IMR-90 (cell line): ENCODE data around the gene HSD3B2. TPM values are rescaled to one million over a fixed set of nuclear protein-coding genes. Genes with fewer than 3 reads are reported as not detected.

Source experiments
- ATAC-seq: fragments of 200-7000 bp; cut with Tn5 transposase; 2 replicates; pipeline ENCODE4 v1.9.1; 2020; ENCODE audit warnings: low read depth, mild to moderate bottlenecking, moderate library complexity
- BruUV-seq: library from RNA; stranded (reverse); fragments of 400-500 nt; replicated peaks from 2 replicates; lab custom pipeline; 2021; lab: Mats Ljungman, UMichigan
- CTCF ChIA-PET: fragments of 300-600 bp; formaldehyde crosslinking; extraction: SDS; loops from one replicate; lab custom pipeline; 2021; ENCODE audit warnings: antibody characterized with exemption; lab: Yijun Ruan, JAX
- POLR2A ChIA-PET: fragments of 300-600 bp; sonication (Branson Sonifier 250); formaldehyde crosslinking; loops from one replicate; lab custom pipeline; 2022; ENCODE audit warnings: antibody characterized with exemption; ENCODE audit not compliant: unreplicated experiment; lab: Charles Lee
- DNase-seq: peaks from one replicate; pipeline ENCODE4 v3.0.0; 2013
- H2AFZ ChIP-seq: replicated peaks from 2 replicates; pipeline ENCODE3; 2013; ENCODE audit warnings: low read length, mild to moderate bottlenecking; ENCODE audit not compliant: poor library complexity
- H2AK5ac ChIP-seq: 2 replicates; pipeline ENCODE4 v1.6.1; 2013; ENCODE audit warnings: low read depth, low read length, inconsistent platforms
- H2AK9ac ChIP-seq: replicated peaks from 2 replicates; pipeline ENCODE3; 2013; ENCODE audit warnings: mild to moderate bottlenecking, low read depth, low read length, moderate library complexity; ENCODE audit not compliant: poor library complexity
- H2BK120ac ChIP-seq: 2 replicates; pipeline ENCODE4 v1.6.1; 2013; ENCODE audit warnings: low read depth, low read length, inconsistent platforms
- H2BK15ac ChIP-seq: 3 replicates; pipeline ENCODE4 v1.6.1; 2013; ENCODE audit warnings: low read depth, low read length, inconsistent platforms
- H2BK20ac ChIP-seq: 2 replicates; pipeline ENCODE4 v1.6.1; 2013; ENCODE audit warnings: low read depth, mild to moderate bottlenecking, inconsistent platforms, low read length, moderate library complexity
- H2BK5ac ChIP-seq: 2 replicates; pipeline ENCODE4 v1.6.1; 2013; ENCODE audit warnings: mild to moderate bottlenecking, low read depth, low read length, inconsistent platforms; ENCODE audit not compliant: poor library complexity, severe bottlenecking
- H3K14ac ChIP-seq: replicated peaks from 2 replicates; pipeline ENCODE4 v1.6.1; 2013; ENCODE audit warnings: low read depth, low read length, inconsistent platforms
- H3K18ac ChIP-seq: 2 replicates; pipeline ENCODE4 v1.6.1; 2013; ENCODE audit warnings: low read depth, low read length, control low read depth
- H3K23ac ChIP-seq: 2 replicates; pipeline ENCODE4 v1.6.1; 2013; ENCODE audit warnings: low read depth, low read length, inconsistent platforms
- H3K27ac ChIP-seq: 2 replicates; pipeline ENCODE4 v1.5.1; 2013; ENCODE audit warnings: mild to moderate bottlenecking, control low read depth, low read length; ENCODE audit not compliant: insufficient read depth
- H3K27me3 ChIP-seq: 2 replicates; pipeline ENCODE4 v1.6.1; 2013; ENCODE audit warnings: low read length; ENCODE audit not compliant: control insufficient read depth, insufficient read depth
- H3K36me3 ChIP-seq: 2 replicates; pipeline ENCODE4 v1.6.1; 2013; ENCODE audit warnings: low read length, mixed read lengths; ENCODE audit not compliant: control insufficient read depth, insufficient read depth
- H3K4ac ChIP-seq: 2 replicates; pipeline ENCODE4 v1.6.1; 2013; ENCODE audit warnings: low read depth, low read length, inconsistent platforms
- H3K4me1 ChIP-seq: 2 replicates; pipeline ENCODE4 v1.6.1; 2013; ENCODE audit warnings: low read length, mixed read lengths; ENCODE audit not compliant: control insufficient read depth, insufficient read depth
- H3K4me2 ChIP-seq: 2 replicates; pipeline ENCODE4 v1.6.1; 2013; ENCODE audit warnings: low read depth, mild to moderate bottlenecking, control low read depth, low read length, moderate library complexity
- H3K4me3 ChIP-seq: 2 replicates; pipeline ENCODE4 v1.5.1; 2013; ENCODE audit warnings: low read depth, mild to moderate bottlenecking, control low read depth, low read length, moderate library complexity; ENCODE audit not compliant: insufficient read depth
- H3K56ac ChIP-seq: 2 replicates; pipeline ENCODE4 v1.6.1; 2013; ENCODE audit warnings: low read length, inconsistent platforms; ENCODE audit not compliant: insufficient read depth; ENCODE audit errors: extremely low read depth
- H3K79me1 ChIP-seq, 2 experiments: 2 replicates each; pipeline ENCODE4 v1.6.1; 2013; ENCODE audit warnings: low read length in 2 of 2, inconsistent platforms in 1 of 2, low read depth in 1 of 2
- H3K9ac ChIP-seq: 2 replicates; pipeline ENCODE4 v1.6.1; 2013; ENCODE audit warnings: low read depth, low read length, control low read depth
- H3K9me1 ChIP-seq: 2 replicates; pipeline ENCODE4 v1.6.1; 2013; ENCODE audit warnings: low read length, inconsistent platforms; ENCODE audit not compliant: insufficient read depth
- H3K9me3 ChIP-seq: 2 replicates; pipeline ENCODE4 v1.6.1; 2013; ENCODE audit warnings: low read length; ENCODE audit not compliant: control insufficient read depth, insufficient read depth
- H4K20me1 ChIP-seq: 2 replicates; pipeline ENCODE4 v1.6.1; 2013; ENCODE audit warnings: low read length, inconsistent platforms; ENCODE audit not compliant: insufficient read depth
- H4K5ac ChIP-seq: 2 replicates; pipeline ENCODE4 v1.6.1; 2013; ENCODE audit warnings: mild to moderate bottlenecking, low read depth, low read length, control low read depth
- H4K8ac ChIP-seq, 2 experiments: 2 replicates each; pipeline ENCODE4 v1.6.1; 2013; ENCODE audit warnings: low read depth in 2 of 2, low read length in 2 of 2, control low read depth in 1 of 2, inconsistent platforms in 1 of 2
- H4K91ac ChIP-seq: 2 replicates; pipeline ENCODE4 v1.6.1; 2013; ENCODE audit warnings: low read depth, low read length, inconsistent platforms; ENCODE audit not compliant: insufficient read depth
- BHLHE40 ChIP-seq: fragments of 150-350 bp; IDR thresholded peaks from 2 replicates; pipeline ENCODE4 v1.6.1; 2016; ENCODE audit warnings: mild to moderate bottlenecking, low read depth, low read length
- CEBPB ChIP-seq: IDR thresholded peaks from 2 replicates; pipeline ENCODE4 v1.6.1; 2012; ENCODE audit warnings: low read depth, low read length, improper control_type of control experiment
- CHD1 ChIP-seq: IDR thresholded peaks from 2 replicates; pipeline ENCODE4 v1.6.1; 2012; ENCODE audit warnings: low read depth, low read length, improper control_type of control experiment
- ELK1 ChIP-seq: fragments of 150-350 bp; IDR thresholded peaks from 2 replicates; pipeline ENCODE4 v1.6.1; 2016; ENCODE audit warnings: low read depth, mild to moderate bottlenecking, low read length, moderate library complexity, borderline replicate concordance
- FOS ChIP-seq: fragments of 150-350 bp; IDR thresholded peaks from 2 replicates; pipeline ENCODE4 v1.6.1; 2016; ENCODE audit warnings: low read depth, low read length
- MAFK ChIP-seq: IDR thresholded peaks from 2 replicates; pipeline ENCODE4 v1.6.1; 2012; ENCODE audit warnings: low read depth, low read length, improper control_type of control experiment
- MAZ ChIP-seq: IDR thresholded peaks from 2 replicates; pipeline ENCODE4 v1.6.1; 2012; ENCODE audit warnings: low read depth, mild to moderate bottlenecking, low read length, improper control_type of control experiment, moderate library complexity, borderline replicate concordance
- MXI1 ChIP-seq: IDR thresholded peaks from 2 replicates; pipeline ENCODE4 v1.6.1; 2012; ENCODE audit warnings: low read depth, mild to moderate bottlenecking, low read length, moderate library complexity, borderline replicate concordance
- NFE2L2 ChIP-seq: fragments of 150-350 bp; IDR thresholded peaks from 2 replicates; pipeline ENCODE4 v1.6.1; 2016; ENCODE audit warnings: low read depth, mild to moderate bottlenecking, low read length
- POLR2A ChIP-seq: IDR thresholded peaks from 2 replicates; pipeline ENCODE4 v1.6.1; 2012; ENCODE audit warnings: mild to moderate bottlenecking, low read depth, low read length
- RAD21 ChIP-seq: IDR thresholded peaks from 2 replicates; pipeline ENCODE4 v1.6.1; 2012; ENCODE audit warnings: low read length, improper control_type of control experiment
- RCOR1 ChIP-seq: IDR thresholded peaks from 2 replicates; pipeline ENCODE4 v1.6.1; 2012; ENCODE audit warnings: mild to moderate bottlenecking, low read length, improper control_type of control experiment; ENCODE audit not compliant: insufficient replicate concordance
- RFX5 ChIP-seq: IDR thresholded peaks from 2 replicates; pipeline ENCODE4 v1.8.0; 2012; ENCODE audit warnings: low read depth, mild to moderate bottlenecking, low read length, moderate library complexity
- SMC3 ChIP-seq: fragments of 150-350 bp; IDR thresholded peaks from 2 replicates; pipeline ENCODE4 v1.6.1; 2016; ENCODE audit warnings: low read depth, mild to moderate bottlenecking, antibody characterized with exemption, low read length, moderate library complexity
- dilution Hi-C: fragments of 300-500 bp; cut with HindIII; formaldehyde crosslinking; loops from one replicate; pipeline ENCODE4 v1.14.3; 2018; ENCODE audit warnings: low sequenced_read_pairs; ENCODE audit not compliant: unreplicated experiment
- in situ Hi-C: fragments of 300-500 bp; cut with MboI; formaldehyde crosslinking; loops from 3 replicates; pipeline ENCODE4 v1.14.3; 2019; ENCODE audit warnings: low sequenced_read_pairs, inconsistent platforms, mixed read lengths
- intact Hi-C: fragments of 100-400 bp; cut with micrococcal nuclease; formaldehyde crosslinking; loops from 2 replicates; pipeline ENCODE4 v1.10.0; 2022
- polyA plus RNA-seq, 3 experiments: library from polyadenylated mRNA; depleted of rRNA; stranded (reverse); fragments of >200 nt; gene quantifications; 2 replicates each; pipeline ENCODE4 v1.2.3, GENCODE V29; 2012; ENCODE audit warnings: low replicate concordance in 1 of 3
- total RNA-seq: library from RNA; depleted of rRNA; stranded (reverse); fragments of >200 nt; gene quantifications from 2 replicates; pipeline ENCODE4 v1.2.3, GENCODE V29; 2012
- TF ChIP-seq, protein P1 (sequence below): conservative IDR thresholded peaks from 2 replicates; pipeline ENCODE4 v1.5.1; 2012; ENCODE audit warnings: mild to moderate bottlenecking, low read depth, low read length, improper control_type of control experiment
- TF ChIP-seq, protein P2 (sequence below): fragments of 150-350 bp; IDR thresholded peaks from 2 replicates; pipeline ENCODE4 v1.6.1; 2017; ENCODE audit warnings: mild to moderate bottlenecking, antibody characterized with exemption, low read length, low read depth

Gene HSD3B2
- total and polyA plus RNA-seq, 2 of the 4 experiments (the other 2 are of a cell fraction), result not detected

DNA sequence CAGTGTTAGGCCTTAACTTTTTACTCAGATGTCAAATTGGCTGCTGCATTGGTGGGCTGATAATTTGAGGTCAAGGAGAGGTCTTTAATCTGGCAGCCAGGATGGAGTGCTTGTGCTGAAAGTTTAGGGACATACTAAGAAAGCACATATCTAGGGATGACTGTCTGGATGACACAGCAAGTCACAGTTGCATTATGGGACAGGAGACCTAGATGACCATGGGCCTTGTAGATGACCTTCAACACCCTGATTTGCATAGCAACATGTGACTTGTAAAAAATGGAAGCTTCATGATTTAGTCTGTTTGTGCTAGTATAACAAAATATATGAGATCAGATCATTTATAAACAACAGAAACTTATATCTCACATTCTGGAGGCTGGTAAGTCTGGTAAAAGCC lies 18.0 kb upstream of the HSD3B2 start:
- Histone ChIP-seq H2AFZ (no peak overlapping the region), H3K27me3 (no peaks in the 10 kb centered on the region), H4K91ac (no peak overlapping the region), H3K79me1 (no peaks in the 10 kb centered on the region), H3K4me1 (no peaks in the 10 kb centered on the region), H3K9me3 (no peaks in the 10 kb centered on the region), H4K8ac (no peak overlapping the region), H4K20me1 (no peaks in the 10 kb centered on the region), H3K9ac (no peak overlapping the region), H3K9me1 (no peaks in the 10 kb centered on the region), H2AK5ac (no peak overlapping the region), H3K56ac (no peak overlapping the region), H2BK5ac (no peak overlapping the region), H3K4me3 (no peak overlapping the region), H3K18ac (no peak overlapping the region), H3K23ac (no peak overlapping the region), H3K4me2 (no peak overlapping the region), H2BK120ac (no peak overlapping the region), H2BK20ac (no peak overlapping the region), H3K14ac (no peak overlapping the region), H3K36me3 (no peaks in the 10 kb centered on the region), H3K27ac (no peak overlapping the region), H2BK15ac (no peak overlapping the region), H2AK9ac (no peak overlapping the region), H3K4ac (no peak overlapping the region), H4K5ac (no peak overlapping the region)
- no peak for TF ChIP-seq SMC3
- TF ChIP-seq MAZ, result no peak
- TF ChIP-seq RCOR1, result no peak
- no peak for TF ChIP-seq ELK1
- no peak for TF ChIP-seq MAFK
- no peak for TF ChIP-seq RAD21
- TF ChIP-seq CEBPB, result no peak
- TF ChIP-seq RFX5, result no peak
- TF ChIP-seq BHLHE40, result no peak
- TF ChIP-seq, protein P1, sequence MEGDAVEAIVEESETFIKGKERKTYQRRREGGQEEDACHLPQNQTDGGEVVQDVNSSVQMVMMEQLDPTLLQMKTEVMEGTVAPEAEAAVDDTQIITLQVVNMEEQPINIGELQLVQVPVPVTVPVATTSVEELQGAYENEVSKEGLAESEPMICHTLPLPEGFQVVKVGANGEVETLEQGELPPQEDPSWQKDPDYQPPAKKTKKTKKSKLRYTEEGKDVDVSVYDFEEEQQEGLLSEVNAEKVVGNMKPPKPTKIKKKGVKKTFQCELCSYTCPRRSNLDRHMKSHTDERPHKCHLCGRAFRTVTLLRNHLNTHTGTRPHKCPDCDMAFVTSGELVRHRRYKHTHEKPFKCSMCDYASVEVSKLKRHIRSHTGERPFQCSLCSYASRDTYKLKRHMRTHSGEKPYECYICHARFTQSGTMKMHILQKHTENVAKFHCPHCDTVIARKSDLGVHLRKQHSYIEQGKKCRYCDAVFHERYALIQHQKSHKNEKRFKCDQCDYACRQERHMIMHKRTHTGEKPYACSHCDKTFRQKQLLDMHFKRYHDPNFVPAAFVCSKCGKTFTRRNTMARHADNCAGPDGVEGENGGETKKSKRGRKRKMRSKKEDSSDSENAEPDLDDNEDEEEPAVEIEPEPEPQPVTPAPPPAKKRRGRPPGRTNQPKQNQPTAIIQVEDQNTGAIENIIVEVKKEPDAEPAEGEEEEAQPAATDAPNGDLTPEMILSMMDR, result no peak
- no peak for TF ChIP-seq POLR2A
- no peak for TF ChIP-seq NFE2L2
- TF ChIP-seq MXI1, result no peak
- no peak for TF ChIP-seq FOS
- TF ChIP-seq, protein P2, sequence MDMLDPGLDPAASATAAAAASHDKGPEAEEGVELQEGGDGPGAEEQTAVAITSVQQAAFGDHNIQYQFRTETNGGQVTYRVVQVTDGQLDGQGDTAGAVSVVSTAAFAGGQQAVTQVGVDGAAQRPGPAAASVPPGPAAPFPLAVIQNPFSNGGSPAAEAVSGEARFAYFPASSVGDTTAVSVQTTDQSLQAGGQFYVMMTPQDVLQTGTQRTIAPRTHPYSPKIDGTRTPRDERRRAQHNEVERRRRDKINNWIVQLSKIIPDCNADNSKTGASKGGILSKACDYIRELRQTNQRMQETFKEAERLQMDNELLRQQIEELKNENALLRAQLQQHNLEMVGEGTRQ, result no peak
- no peak for TF ChIP-seq CHD1
- dilution Hi-C loops (no loop called here), in situ Hi-C loops (no loop called here), intact Hi-C loops (no loop called here)
- DNase-seq (no peak), ATAC-seq (no peak)
- ChIA-PET POLR2A (no interaction called here), CTCF (no interaction called here)
- no TSS peak for BruUV-seq
